SK-N-MC (cell line): ENCODE measurements around the gene ZNF569.

ENCODE experiments used
- EZH2 ChIP-seq: fragments of 200-600 bp; sonication (generic); IDR thresholded peaks from one replicate; pipeline ENCODE4 v1.6.1; 2017; ENCODE audit warnings: antibody characterized with exemption
- POLR2AphosphoS5 ChIP-seq: IDR thresholded peaks from 2 replicates; pipeline ENCODE4 v1.6.1; 2012; ENCODE audit warnings: mild to moderate bottlenecking, low read depth, low read length, borderline replicate concordance

GRCh38 chr19:37452500-37453245, 14.6 kb downstream of the ZNF569 start:
- TF ChIP-seq EZH2: no peak
- TF ChIP-seq POLR2AphosphoS5: no peak
